Common myeloid progenitor, CD34-positive (primary cell): ENCODE results near the gene RABEP2.
"Not testable (repeated sequence)": the region's sequence is repeated elsewhere in the genome, so short reads cannot be mapped to it uniquely, and the experiment has no call there.

Experiments
- CTCF ChIA-PET: fragments of 350-600 bp; sonication (Branson Sonifier 250); formaldehyde crosslinking; loops from one replicate; lab custom pipeline; 2021; ENCODE audit warnings: antibody characterized with exemption; lab: Charles Lee
- POLR2A ChIA-PET: fragments of 350-600 bp; sonication (Branson Sonifier 250); formaldehyde crosslinking; loops from one replicate; lab custom pipeline; 2021; ENCODE audit warnings: antibody characterized with exemption; lab: Charles Lee
- DNase-seq, 3 donors: peaks; one replicate each; pipeline versions ENCODE4 v3.0.0 to v3.0.0-alpha.2; 2013
- H3K27ac ChIP-seq, 2 experiments: 1 replicate in 1 of 2; 2 replicates in 1 of 2; pipeline ENCODE4 v1.7.0; 2013; ENCODE audit warnings: inconsistent platforms in 2 of 2, low read length in 2 of 2, mild to moderate bottlenecking in 2 of 2, low read depth in 1 of 2, moderate library complexity in 1 of 2; ENCODE audit not compliant: severe bottlenecking in 2 of 2, insufficient read depth in 1 of 2, poor library complexity in 1 of 2
- H3K27me3 ChIP-seq, 5 experiments: replicated peaks in 2 of 5; 1 replicate in 3 of 5; 2 replicates in 2 of 5; pipeline versions ENCODE4 v1.6.1 to v1.7.0; 2013; ENCODE audit warnings: low read length in 4 of 5, mild to moderate bottlenecking in 2 of 5, moderate library complexity in 2 of 5, inconsistent platforms in 1 of 5; ENCODE audit not compliant: insufficient read depth in 5 of 5, control insufficient read depth in 4 of 5
- H3K36me3 ChIP-seq, 4 experiments: 1 replicate in 2 of 4; 2 replicates in 2 of 4; pipeline versions ENCODE4 v1.6.1 to v1.7.0; 2013; ENCODE audit warnings: low read length in 3 of 4, control low read depth in 1 of 4, mild to moderate bottlenecking in 1 of 4; ENCODE audit not compliant: control insufficient read depth in 4 of 4, insufficient read depth in 4 of 4
- H3K4me1 ChIP-seq, 4 experiments: 1 replicate in 3 of 4; 2 replicates in 1 of 4; pipeline versions ENCODE4 v1.6.1 to v1.7.1; 2013; ENCODE audit warnings: low read length in 3 of 4, mild to moderate bottlenecking in 3 of 4, control low read depth in 1 of 4, inconsistent platforms in 1 of 4, moderate library complexity in 1 of 4; ENCODE audit not compliant: control insufficient read depth in 4 of 4, insufficient read depth in 4 of 4; ENCODE audit errors: control extremely low read depth in 1 of 4
- H3K4me3 ChIP-seq, 7 experiments: 1 replicate in 4 of 7; 2 replicates in 3 of 7; pipeline versions ENCODE4 v1.5.1 to v1.7.0; 2013; ENCODE audit warnings: mild to moderate bottlenecking in 7 of 7, low read length in 6 of 7, moderate library complexity in 6 of 7, inconsistent platforms in 2 of 7, low read depth in 2 of 7, control low read depth in 1 of 7; ENCODE audit not compliant: insufficient read depth in 4 of 7, control insufficient read depth in 1 of 7; ENCODE audit errors: extremely low read depth in 1 of 7
- H3K9me3 ChIP-seq, 5 experiments: 1 replicate in 4 of 5; 2 replicates in 1 of 5; pipeline versions ENCODE4 v1.6.1 to v1.7.1; 2013; ENCODE audit warnings: low read length in 4 of 5, mild to moderate bottlenecking in 2 of 5, inconsistent platforms in 1 of 5, low read depth in 1 of 5, moderate library complexity in 1 of 5; ENCODE audit not compliant: control insufficient read depth in 4 of 5, insufficient read depth in 2 of 5; ENCODE audit errors: control extremely low read depth in 1 of 5
- WGBS: methylation state at CpG from one replicate; pipeline ENCODE4 v1.1.5; 2013; ENCODE audit not compliant: insufficient coverage; 5-methylcytosine and 5-hydroxymethylcytosine counted together

The RABEP2 gene

GRCh38 chr16:28943281-28943680 lies 18.2 kb upstream of the RABEP2 start:
- no peaks in the 10 kb centered on the region for H3K9me3 ChIP-seq
- H3K36me3 ChIP-seq = no peaks in the 10 kb centered on the region
- H3K4me1 ChIP-seq = peaks cover 3 to 9% (median 8%) of the 10 kb centered on the region in 4 experiments
- no peak overlapping the region for H3K4me3 ChIP-seq
- H3K27me3 ChIP-seq = no peaks in the 10 kb centered on the region
- CTCF ChIA-PET = interaction anchor here (1.0 to 5.4 kb wide), 8 partner anchors 11 to 95 kb away, joined by 3 to 30 read pairs (median 14); partner anchors contain the start of genes CD19 and TUFM
- no peak for DNase-seq
- POLR2A ChIA-PET = interaction anchor here (0.8 kb wide), 1 partner anchor 10 kb away, joined by 3 read pairs; no protein-coding TSS in a partner anchor
- no peak overlapping the region for H3K27ac ChIP-seq

GRCh38 chr16:28939825-28940224 lies 14.8 kb upstream of the RABEP2 start:
- CTCF ChIA-PET = interaction anchor here (0.9 kb wide), 1 partner anchor 16 kb away, joined by 3 read pairs; no protein-coding TSS in a partner anchor
- H3K27me3 ChIP-seq, DNase-seq, POLR2A ChIA-PET, H3K36me3 ChIP-seq, H3K9me3 ChIP-seq, H3K27ac ChIP-seq, H3K4me3 ChIP-seq: not testable (repeated sequence)
- peaks cover 0 to 13% (median 8%) of the 10 kb centered on the region in 4 experiments for H3K4me1 ChIP-seq
- WGBS = 92% methylated on average over 2 of the region's 7 CpGs

GRCh38 chr16:28938721-28939120 lies 13.7 kb upstream of the RABEP2 start:
- CTCF ChIA-PET = interaction anchor here (1.2 to 1.4 kb wide), 2 partner anchors 22 to 74 kb away, joined by 3 to 5 read pairs; no protein-coding TSS in a partner anchor

GRCh38 chr16:28937222-28937876 lies 12.3 kb upstream of the RABEP2 start:
- peak overlapping the region in 1 of 7 experiments; percentile 79 for H3K4me3 ChIP-seq
- ChIA-PET CTCF (interaction anchor here (0.8 to 2.5 kb wide), 5 partner anchors 8 to 73 kb away, joined by 3 to 14 read pairs (median 5); no protein-coding TSS in a partner anchor), POLR2A (no interaction called here)
- no peaks in the 10 kb centered on the region for H3K36me3 ChIP-seq
- no peak overlapping the region for H3K27ac ChIP-seq
- 94% methylated on average over 6 of the region's 14 CpGs for WGBS
- no peaks in the 10 kb centered on the region for H3K27me3 ChIP-seq
- H3K4me1 ChIP-seq = peaks cover 0 to 21% (median 8%) of the 10 kb centered on the region in 4 experiments
- peak in 1 of 3 donors; percentile 16 for DNase-seq
- no peaks in the 10 kb centered on the region for H3K9me3 ChIP-seq

More at GRCh38 chr16:28938721-28939120, 13.7 kb upstream of the RABEP2 start:
- DNase-seq = no peak
- WGBS = 92% methylated on average over 5 of the region's 7 CpGs
- no peaks in the 10 kb centered on the region for H3K9me3 ChIP-seq
- no peak overlapping the region for H3K4me3 ChIP-seq
- no peaks in the 10 kb centered on the region for H3K27me3 ChIP-seq
- POLR2A ChIA-PET = no interaction called here
- H3K4me1 ChIP-seq = peaks cover 0 to 13% (median 8%) of the 10 kb centered on the region in 4 experiments
- H3K36me3 ChIP-seq = no peaks in the 10 kb centered on the region
- H3K27ac ChIP-seq = no peak overlapping the region

GRCh38 chr16:28936784-28937155 lies 11.7 kb upstream of the RABEP2 start:
- Histone ChIP-seq H3K27ac (peak overlapping the region in 1 of 2 experiments; percentile 58), H3K36me3 (no peaks in the 10 kb centered on the region), H3K9me3 (no peaks in the 10 kb centered on the region), H3K4me3 (peak overlapping the region in 4 of 7 experiments; percentile 11 to 79 (median 72)), H3K4me1 (peaks cover 0 to 27% (median 8%) of the 10 kb centered on the region in 4 experiments), H3K27me3 (no peaks in the 10 kb centered on the region)
- no peak for DNase-seq
- CTCF ChIA-PET = interaction anchor here (0.8 to 2.5 kb wide), 6 partner anchors 9 to 45 kb away, joined by 3 to 14 read pairs (median 4); partner anchors contain the start of gene NFATC2IP
- WGBS = 73% methylated on average over 24 of the region's 26 CpGs
- POLR2A ChIA-PET = interaction anchor here (0.9 to 1.0 kb wide), 2 partner anchors 9 to 11 kb away, joined by 3 to 7 read pairs; partner anchors contain the start of gene RABEP2

GRCh38 chr16:28935924-28936783 lies 11.1 kb upstream of the RABEP2 start:
- CTCF ChIA-PET = interaction anchor here (0.8 to 2.5 kb wide), 6 partner anchors 9 to 45 kb away, joined by 3 to 14 read pairs (median 4); partner anchors contain the start of gene NFATC2IP

More at GRCh38 chr16:28935924-28936783, 11.1 kb upstream of the RABEP2 start:
- POLR2A ChIA-PET = interaction anchor here (0.9 to 1.0 kb wide), 2 partner anchors 9 to 10 kb away, joined by 3 to 7 read pairs; partner anchors contain the start of gene RABEP2
- Histone ChIP-seq H3K27ac (peak overlapping the region in 1 of 2 experiments; percentile 39), H3K4me3 (peak overlapping the region; percentile 22 to 79 (median 62)), H3K4me1 (peaks cover 0 to 32% (median 10%) of the 10 kb centered on the region in 4 experiments), H3K36me3 (no peaks in the 10 kb centered on the region), H3K27me3 (no peaks in the 10 kb centered on the region), H3K9me3 (no peaks in the 10 kb centered on the region)
- WGBS = 21% methylated on average over 23 of the region's 36 CpGs
- peak; percentile 91 to 95 (median 94) for DNase-seq
